GM23338 (cell line): Measurements from ENCODE around the gene GPRC5B. TPM values are rescaled to one million over a fixed set of nuclear protein-coding genes. Genes with fewer than 3 reads are reported as not detected.

Experiments
- ATAC-seq: fragments of 200-7000 bp; cut with Tn5 transposase; 3 replicates; pipeline ENCODE4 v1.9.1; 2020
- DNase-seq: peaks from one replicate; pipeline ENCODE4 v3.0.0-alpha.2; 2015; ENCODE audit warnings: low spot score
- H2AFZ ChIP-seq: fragments of 200-600 bp; sonication (generic); 2 replicates; pipeline ENCODE4 v1.8.0; 2016; ENCODE audit warnings: antibody characterized with exemption, mild to moderate bottlenecking, moderate library complexity
- H3F3A ChIP-seq: fragments of 200-600 bp; sonication (generic); replicated peaks from 2 replicates; pipeline ENCODE4 v1.8.0; 2017; ENCODE audit warnings: antibody characterized with exemption, mixed run types, low read depth
- H3K27ac ChIP-seq: fragments of 200-600 bp; sonication (generic); 2 replicates; pipeline ENCODE4 v1.6.1; 2016; ENCODE audit warnings: low read depth
- H3K27me3 ChIP-seq: fragments of 200-600 bp; sonication (generic); 2 replicates; pipeline ENCODE4 v1.8.0; 2016; ENCODE audit warnings: mild to moderate bottlenecking, mixed run types, moderate library complexity; ENCODE audit not compliant: insufficient read depth
- H3K36me3 ChIP-seq: fragments of 200-600 bp; sonication (generic); 2 replicates; pipeline ENCODE4 v1.8.0; 2016; ENCODE audit warnings: mild to moderate bottlenecking; ENCODE audit not compliant: insufficient read depth
- H3K4me1 ChIP-seq: fragments of 200-600 bp; sonication (generic); 2 replicates; pipeline ENCODE4 v1.8.0; 2016; ENCODE audit warnings: mild to moderate bottlenecking, moderate library complexity; ENCODE audit not compliant: insufficient read depth
- H3K4me2 ChIP-seq: fragments of 200-600 bp; sonication (generic); 2 replicates; pipeline ENCODE4 v1.7.1; 2017; ENCODE audit warnings: mixed run types
- H3K4me3 ChIP-seq: fragments of 200-600 bp; sonication (generic); 2 replicates; pipeline ENCODE4 v1.6.1; 2016; ENCODE audit warnings: mixed run types
- H3K79me2 ChIP-seq: fragments of 200-600 bp; sonication (generic); replicated peaks from 2 replicates; pipeline ENCODE4 v1.8.0; 2017; ENCODE audit warnings: mild to moderate bottlenecking; ENCODE audit not compliant: insufficient read depth
- H3K9me2 ChIP-seq: fragments of 200-600 bp; sonication (generic); 2 replicates; pipeline ENCODE4 v1.8.0; 2017; ENCODE audit not compliant: insufficient read depth
- H4K20me1 ChIP-seq: fragments of 200-600 bp; sonication (generic); replicated peaks from 2 replicates; pipeline ENCODE4 v1.8.0; 2017; ENCODE audit warnings: mild to moderate bottlenecking; ENCODE audit not compliant: insufficient read depth
- H3K27ac Mint-ChIP-seq: 2 replicates; pipeline ENCODE4 v1.8.0; 2020; ENCODE audit warnings: inconsistent platforms, mild to moderate bottlenecking, moderate library complexity, mixed read lengths
- H3K27me3 Mint-ChIP-seq: 3 replicates; pipeline ENCODE4 v1.8.0; 2022; ENCODE audit warnings: low read depth, mild to moderate bottlenecking, moderate library complexity, mixed read lengths, inconsistent platforms; ENCODE audit not compliant: insufficient read depth, poor library complexity
- H3K36me3 Mint-ChIP-seq: 3 replicates; pipeline ENCODE4 v1.8.0; 2021; ENCODE audit warnings: low read depth, mild to moderate bottlenecking, inconsistent platforms, moderate library complexity, mixed read lengths
- H3K4me1 Mint-ChIP-seq: 3 replicates; pipeline ENCODE4 v1.8.0; 2020; ENCODE audit warnings: mild to moderate bottlenecking, inconsistent platforms, mixed read lengths
- H3K4me3 Mint-ChIP-seq: 3 replicates; pipeline ENCODE4 v1.8.0; 2021; ENCODE audit warnings: moderate library complexity, mild to moderate bottlenecking, inconsistent platforms, mixed read lengths
- H3K9me3 Mint-ChIP-seq: 3 replicates; pipeline ENCODE4 v1.8.0; 2020; ENCODE audit warnings: moderate library complexity, mild to moderate bottlenecking, inconsistent platforms, mixed read lengths
- CREB1 ChIP-seq: fragments of 250-450 bp; sonication (Bioruptor Pico); IDR thresholded peaks from 2 replicates; pipeline ENCODE4 v1.5.0; 2020; ENCODE audit warnings: low read depth, mild to moderate bottlenecking, moderate library complexity
- EZH2 ChIP-seq: fragments of 200-600 bp; sonication (generic); IDR thresholded peaks from one replicate; pipeline ENCODE4 v1.8.0; 2017; ENCODE audit warnings: antibody characterized with exemption, mild to moderate bottlenecking, low read depth; ENCODE audit not compliant: unreplicated experiment
- POLR2AphosphoS5 ChIP-seq: IDR thresholded peaks from 2 replicates; pipeline ENCODE4 v1.6.1; 2016; ENCODE audit warnings: antibody characterized with exemption, low read depth
- ZNF114 ChIP-seq: fragments of 250-450 bp; sonication (Bioruptor Pico); IDR thresholded peaks from 2 replicates; pipeline ENCODE4 v1.5.0; 2020; ENCODE audit warnings: mild to moderate bottlenecking, moderate library complexity
- ZNF331 ChIP-seq: fragments of 250-450 bp; sonication (Bioruptor Pico); IDR thresholded peaks from 2 replicates; pipeline ENCODE4 v1.5.0; 2020; ENCODE audit warnings: low read depth, mild to moderate bottlenecking, moderate library complexity
- polyA plus RNA-seq: library from polyadenylated mRNA; unstranded; fragments of >200 nt; fragmentation: Nextera tagmentation; extraction: Ambion mirVana; gene quantifications from 2 replicates; pipeline ENCODE4 v1.2.1, GENCODE V29; 2016
- total RNA-seq: library from RNA; depleted of rRNA; stranded (reverse); fragments of >200 nt; shearing (Covaris generic); gene quantifications from 2 replicates; pipeline ENCODE4 v1.2.3, GENCODE V29; 2014
- TF ChIP-seq, protein P1 (sequence below): fragments of 250-450 bp; sonication (Bioruptor Pico); IDR thresholded peaks from 2 replicates; pipeline ENCODE4 v1.5.0; 2020; ENCODE audit warnings: mild to moderate bottlenecking, moderate library complexity

GPRC5B gene
- total and polyA plus RNA-seq, 2 experiments from 2014 or later = 70.9 to 82.5 TPM

DNA sequence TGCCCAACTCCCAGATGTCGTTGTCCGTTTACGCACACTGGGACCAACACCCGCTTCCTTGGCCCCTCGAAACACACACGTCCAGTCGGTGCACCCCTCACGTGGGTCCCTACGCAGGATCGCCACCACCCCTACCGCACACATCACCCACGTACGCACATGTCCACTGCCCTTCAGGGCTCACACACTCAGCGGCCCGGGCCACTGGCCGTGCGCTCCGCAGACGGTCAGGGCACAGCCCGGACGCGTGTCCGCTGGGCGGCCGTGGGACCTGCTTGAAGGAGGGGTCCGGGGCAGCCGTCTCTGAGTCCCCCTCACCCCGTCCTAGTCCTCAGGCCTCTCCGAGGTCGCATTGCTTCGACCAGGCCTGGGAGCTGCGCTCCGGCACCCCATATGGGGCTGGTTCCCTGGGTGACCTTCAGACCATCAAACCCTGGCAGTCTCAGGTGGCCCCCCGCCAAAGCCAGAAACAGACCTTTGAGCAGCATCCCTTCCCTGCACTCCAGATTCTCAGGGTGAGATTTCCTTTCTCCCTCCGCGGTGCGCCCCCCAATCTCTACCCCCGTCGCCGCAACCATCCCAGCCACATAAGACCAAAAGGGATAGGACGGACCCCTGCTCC lies 914 bp upstream of the GPRC5B start (continued):
- TF ChIP-seq, protein P1, sequence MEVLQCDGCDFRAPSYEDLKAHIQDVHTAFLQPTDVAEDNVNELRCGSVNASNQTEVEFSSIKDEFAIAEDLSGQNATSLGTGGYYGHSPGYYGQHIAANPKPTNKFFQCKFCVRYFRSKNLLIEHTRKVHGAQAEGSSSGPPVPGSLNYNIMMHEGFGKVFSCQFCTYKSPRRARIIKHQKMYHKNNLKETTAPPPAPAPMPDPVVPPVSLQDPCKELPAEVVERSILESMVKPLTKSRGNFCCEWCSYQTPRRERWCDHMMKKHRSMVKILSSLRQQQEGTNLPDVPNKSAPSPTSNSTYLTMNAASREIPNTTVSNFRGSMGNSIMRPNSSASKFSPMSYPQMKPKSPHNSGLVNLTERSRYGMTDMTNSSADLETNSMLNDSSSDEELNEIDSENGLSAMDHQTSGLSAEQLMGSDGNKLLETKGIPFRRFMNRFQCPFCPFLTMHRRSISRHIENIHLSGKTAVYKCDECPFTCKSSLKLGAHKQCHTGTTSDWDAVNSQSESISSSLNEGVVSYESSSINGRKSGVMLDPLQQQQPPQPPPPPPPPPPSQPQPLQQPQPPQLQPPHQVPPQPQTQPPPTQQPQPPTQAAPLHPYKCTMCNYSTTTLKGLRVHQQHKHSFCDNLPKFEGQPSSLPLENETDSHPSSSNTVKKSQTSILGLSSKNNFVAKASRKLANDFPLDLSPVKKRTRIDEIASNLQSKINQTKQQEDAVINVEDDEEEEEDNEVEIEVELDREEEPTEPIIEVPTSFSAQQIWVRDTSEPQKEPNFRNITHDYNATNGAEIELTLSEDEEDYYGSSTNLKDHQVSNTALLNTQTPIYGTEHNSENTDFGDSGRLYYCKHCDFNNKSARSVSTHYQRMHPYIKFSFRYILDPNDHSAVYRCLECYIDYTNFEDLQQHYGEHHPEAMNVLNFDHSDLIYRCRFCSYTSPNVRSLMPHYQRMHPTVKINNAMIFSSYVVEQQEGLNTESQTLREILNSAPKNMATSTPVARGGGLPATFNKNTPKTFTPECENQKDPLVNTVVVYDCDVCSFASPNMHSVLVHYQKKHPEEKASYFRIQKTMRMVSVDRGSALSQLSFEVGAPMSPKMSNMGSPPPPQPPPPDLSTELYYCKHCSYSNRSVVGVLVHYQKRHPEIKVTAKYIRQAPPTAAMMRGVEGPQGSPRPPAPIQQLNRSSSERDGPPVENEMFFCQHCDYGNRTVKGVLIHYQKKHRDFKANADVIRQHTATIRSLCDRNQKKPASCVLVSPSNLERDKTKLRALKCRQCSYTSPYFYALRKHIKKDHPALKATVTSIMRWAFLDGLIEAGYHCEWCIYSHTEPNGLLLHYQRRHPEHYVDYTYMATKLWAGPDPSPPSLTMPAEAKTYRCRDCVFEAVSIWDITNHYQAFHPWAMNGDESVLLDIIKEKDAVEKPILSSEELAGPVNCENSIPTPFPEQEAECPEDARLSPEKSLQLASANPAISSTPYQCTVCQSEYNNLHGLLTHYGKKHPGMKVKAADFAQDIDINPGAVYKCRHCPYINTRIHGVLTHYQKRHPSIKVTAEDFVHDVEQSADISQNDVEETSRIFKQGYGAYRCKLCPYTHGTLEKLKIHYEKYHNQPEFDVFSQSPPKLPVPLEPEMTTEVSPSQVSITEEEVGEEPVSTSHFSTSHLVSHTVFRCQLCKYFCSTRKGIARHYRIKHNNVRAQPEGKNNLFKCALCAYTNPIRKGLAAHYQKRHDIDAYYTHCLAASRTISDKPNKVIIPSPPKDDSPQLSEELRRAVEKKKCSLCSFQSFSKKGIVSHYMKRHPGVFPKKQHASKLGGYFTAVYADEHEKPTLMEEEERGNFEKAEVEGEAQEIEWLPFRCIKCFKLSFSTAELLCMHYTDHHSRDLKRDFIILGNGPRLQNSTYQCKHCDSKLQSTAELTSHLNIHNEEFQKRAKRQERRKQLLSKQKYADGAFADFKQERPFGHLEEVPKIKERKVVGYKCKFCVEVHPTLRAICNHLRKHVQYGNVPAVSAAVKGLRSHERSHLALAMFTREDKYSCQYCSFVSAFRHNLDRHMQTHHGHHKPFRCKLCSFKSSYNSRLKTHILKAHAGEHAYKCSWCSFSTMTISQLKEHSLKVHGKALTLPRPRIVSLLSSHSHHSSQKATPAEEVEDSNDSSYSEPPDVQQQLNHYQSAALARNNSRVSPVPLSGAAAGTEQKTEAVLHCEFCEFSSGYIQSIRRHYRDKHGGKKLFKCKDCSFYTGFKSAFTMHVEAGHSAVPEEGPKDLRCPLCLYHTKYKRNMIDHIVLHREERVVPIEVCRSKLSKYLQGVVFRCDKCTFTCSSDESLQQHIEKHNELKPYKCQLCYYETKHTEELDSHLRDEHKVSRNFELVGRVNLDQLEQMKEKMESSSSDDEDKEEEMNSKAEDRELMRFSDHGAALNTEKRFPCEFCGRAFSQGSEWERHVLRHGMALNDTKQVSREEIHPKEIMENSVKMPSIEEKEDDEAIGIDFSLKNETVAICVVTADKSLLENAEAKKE = no peak

DNA sequence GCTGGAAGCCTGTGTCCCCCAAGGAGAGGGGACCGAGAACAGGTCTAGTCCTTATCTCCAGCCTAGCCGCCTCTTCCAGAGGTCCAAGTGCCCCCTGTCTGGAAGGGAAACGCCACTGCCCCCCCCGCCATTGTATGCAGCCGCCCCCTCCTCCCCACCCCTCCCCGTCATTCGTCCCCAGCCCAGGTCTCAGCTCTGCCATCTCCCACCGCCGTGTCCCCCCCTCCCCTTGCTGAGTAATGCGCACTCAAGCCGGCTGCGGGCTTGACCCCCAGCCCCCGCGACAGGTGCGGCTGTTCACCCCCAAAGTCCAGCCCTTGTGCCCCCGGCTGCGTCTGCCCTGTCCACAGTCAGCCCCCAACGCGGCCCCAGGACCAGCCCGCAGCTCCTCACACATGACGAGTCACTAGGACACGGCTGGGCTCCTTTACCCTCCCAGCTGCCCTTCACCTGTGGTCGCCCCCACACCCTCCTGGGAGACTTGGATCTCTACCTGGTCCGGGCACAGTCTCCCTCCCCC lies 622 bp downstream of the GPRC5B start:
- H3K36me3 ChIP-seq = no peaks in the 10 kb centered on the region
- H4K20me1 ChIP-seq = no peaks in the 10 kb centered on the region; the same call in 1 of the 2 replicates
- Mint-ChIP-seq H3K4me3 (peak overlapping the region; percentile 87), H3K36me3 (peaks cover 30% of the 10 kb centered on the region), H3K4me1 (peaks cover 29% of the 10 kb centered on the region), H3K27ac (no peak overlapping the region), H3K9me3 (peaks cover 5% of the 10 kb centered on the region; the same call in 1 of the 3 replicates), H3K27me3 (peaks cover 20% of the 10 kb centered on the region)
- no peaks in the 10 kb centered on the region for H3K9me2 ChIP-seq
- H3K4me2 ChIP-seq = peak overlapping the region; percentile 85
- H2AFZ ChIP-seq = no peak overlapping the region
- DNase-seq (peak; percentile 35), ATAC-seq (0 out of 3 replicates have a peak, but pooled peaks have one; percentile 1)
- peaks cover 14% of the 10 kb centered on the region for H3F3A ChIP-seq
- H3K79me2 ChIP-seq = peaks cover 41% of the 10 kb centered on the region
- H3K27ac ChIP-seq = 0 out of 2 replicates have a peak overlapping the region, but pooled peaks have one; percentile 23
- H3K4me3 ChIP-seq = peak overlapping the region; percentile 83
- peaks cover 20% of the 10 kb centered on the region for H3K4me1 ChIP-seq
- TF ChIP-seq POLR2AphosphoS5 (no peak), ZNF114 (CRISPR knock-in tag) (no peak), ZNF331 (CRISPR knock-in tag) (no peak), CREB1 (CRISPR knock-in tag) (no peak), EZH2 (no peak)
- TF ChIP-seq, protein P1 = no peak
- peaks cover 12% of the 10 kb centered on the region for H3K27me3 ChIP-seq
